ENCODE measurements around the gene KHK. TPM values are rescaled to one million over a fixed set of nuclear protein-coding genes. Genes with fewer than 3 reads are reported as not detected.

KHK gene
- total and polyA plus RNA-seq, 2 of the 8 experiments (the other 6 are each of a cell fraction or from before 2014, with no cell fraction given) = 11.0 to 17.7 TPM

DNA sequence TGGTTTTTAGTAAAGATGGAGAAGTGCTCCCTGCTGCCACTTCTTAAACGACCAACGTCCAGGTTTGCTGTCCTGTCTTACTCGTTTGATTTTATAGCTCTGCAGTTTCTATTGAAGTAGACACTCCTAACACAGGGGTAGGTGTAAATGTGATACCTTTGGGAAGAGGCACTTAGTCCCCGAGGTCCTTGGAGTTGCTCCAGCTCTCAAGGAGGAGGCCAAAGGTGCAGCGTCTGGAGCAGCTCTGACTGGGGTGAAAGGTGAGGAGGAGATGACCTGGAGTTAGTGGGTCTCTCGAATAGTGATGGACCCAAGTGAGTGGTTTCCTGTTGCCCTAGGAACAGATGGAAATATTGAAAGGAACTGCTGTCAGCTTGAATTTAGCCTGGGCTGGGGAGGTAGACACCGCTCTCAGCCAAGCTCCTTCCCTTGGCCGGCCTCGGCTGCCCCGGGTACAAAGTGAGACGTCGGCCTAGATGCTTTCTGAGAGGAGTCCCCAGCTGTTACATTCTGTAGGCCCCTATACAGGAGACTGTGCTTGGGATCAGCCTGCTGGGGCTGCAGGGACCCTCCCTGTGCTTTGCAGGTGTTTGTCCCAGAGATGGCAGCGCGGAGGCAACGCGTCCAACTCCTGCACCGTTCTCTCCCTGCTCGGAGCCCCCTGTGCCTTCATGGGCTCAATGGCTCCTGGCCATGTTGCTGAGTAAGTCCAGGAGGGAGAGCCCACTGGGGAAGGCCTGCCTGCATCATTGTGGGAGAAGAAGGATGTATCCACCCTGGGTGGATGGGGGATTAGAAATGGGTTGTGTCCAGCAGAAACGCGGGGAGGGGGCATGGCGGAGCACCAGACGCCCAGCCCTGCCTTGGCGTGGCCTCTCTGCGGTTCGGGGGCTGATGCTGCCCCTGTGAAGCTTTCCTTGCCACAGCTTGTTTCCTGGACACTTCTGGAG, 5.4 kb downstream of the KHK start (continued):
- TF ChIP-seq RNF2 (IDR thresholded peaks at IDR 0.05; ENCODE audit: borderline replicate concordance, low read depth, low read length, missing control alignments, poor library complexity, severe bottlenecking) (no peak), ATF2 (IDR thresholded peaks at IDR 0.05; ENCODE audit: low read length) (no peak), ASH2L (IDR thresholded peaks at IDR 0.05; ENCODE audit: low read length) (no peak), MAFK (IDR thresholded peaks at IDR 0.05; ENCODE audit: low read depth, low read length) (no peak)
